Fibroblast of pulmonary artery (primary cell): Measurements from ENCODE around the gene UFD1.

Source experiments
- DNase-seq: peaks from one replicate; pipeline ENCODE4 v3.0.0-alpha.2; 2010; ENCODE audit warnings: low read depth
- H3K4me3 ChIP-seq: replicated peaks from 2 replicates; pipeline ENCODE4 v1.5.1; 2011; ENCODE audit warnings: low read depth, mild to moderate bottlenecking, control low read depth, low read length, moderate library complexity
- CTCF ChIP-seq: IDR thresholded peaks from 2 replicates; pipeline ENCODE4 v1.5.1; 2011; ENCODE audit warnings: mild to moderate bottlenecking, control low read depth, low read length, inconsistent platforms; ENCODE audit errors: missing control alignments

Gene UFD1

GRCh38 chr22:19515654-19516377 lies 36.8 kb upstream of the UFD1 start:
- TF ChIP-seq CTCF: no peak
- no peak overlapping the region for H3K4me3 ChIP-seq
- no peak for DNase-seq

- DNase-seq: peak; percentile 5
- no peak overlapping the region for H3K4me3 ChIP-seq
- no peak for TF ChIP-seq CTCF
These were observed 36.0 kb upstream of the UFD1 start for GRCh38 chr22:19514831-19515565.

- no peak overlapping the region for H3K4me3 ChIP-seq
- no peak for DNase-seq
- TF ChIP-seq CTCF: no peak
These were observed 34.8 kb upstream of the UFD1 start for GRCh38 chr22:19513823-19514222.

- DNase-seq: no peak
- no peak overlapping the region for H3K4me3 ChIP-seq
- TF ChIP-seq CTCF: no peak
These were observed 31.9 kb upstream of the UFD1 start for GRCh38 chr22:19510919-19511341.

GRCh38 chr22:19509923-19510322 lies 30.9 kb upstream of the UFD1 start:
- DNase-seq: no peak
- no peak overlapping the region for H3K4me3 ChIP-seq
- no peak for TF ChIP-seq CTCF

- no peak for DNase-seq
- TF ChIP-seq CTCF: no peak
- no peak overlapping the region for H3K4me3 ChIP-seq
These were observed 30.2 kb upstream of the UFD1 start for GRCh38 chr22:19509191-19509590.
